HUDEP-2 (cell line): Measurements from ENCODE around the gene RIF1.

Experiments
- DNase-seq, 76 experiments: peaks; one replicate each; lab custom pipeline; 2025; ENCODE audit not compliant: unreplicated experiment in 76 of 76; lab: John Stamatoyannopoulos, UW

The RIF1 gene

GRCh38 chr2:151491496-151491895 lies 81.8 kb downstream of the RIF1 start:
- no peak for DNase-seq

GRCh38 chr2:151498178-151498577 lies 88.5 kb downstream of the RIF1 start:
- DNase-seq = no peak

GRCh38 chr2:151506170-151506569 lies 96.5 kb downstream of the RIF1 start:
- DNase-seq = no peak

GRCh38 chr2:151508519-151508918 lies 98.8 kb downstream of the RIF1 start:
- DNase-seq = no peak

- no peak for DNase-seq
Measured at GRCh38 chr2:151518802-151519201, 109.1 kb downstream of the RIF1 start.

GRCh38 chr2:151520976-151521375 lies 111.3 kb downstream of the RIF1 start:
- no peak for DNase-seq

GRCh38 chr2:151522556-151522955 lies 112.9 kb downstream of the RIF1 start:
- DNase-seq = no peak

- no peak for DNase-seq
Measured at GRCh38 chr2:151523850-151524249, 114.1 kb downstream of the RIF1 start.

- no peak for DNase-seq
Measured at GRCh38 chr2:151525821-151526373, 116.2 kb downstream of the RIF1 start.

GRCh38 chr2:151526572-151527090 lies 116.9 kb downstream of the RIF1 start:
- DNase-seq = no peak
